Stimulated activated CD8-positive, alpha-beta memory T cell treated with anti-CD3 and anti-CD28 coated beads, Interleukin-2, amount 100 ng/mL, for 48 hours (primary cell): ENCODE data around the gene MARCKS.

ENCODE experiments used
- DNase-seq, 2 donors: peaks; one replicate each; pipeline ENCODE4 v3.0.0-alpha.2; 2020; ENCODE audit warnings: low read depth in 2 of 2

MARCKS gene, protein sequence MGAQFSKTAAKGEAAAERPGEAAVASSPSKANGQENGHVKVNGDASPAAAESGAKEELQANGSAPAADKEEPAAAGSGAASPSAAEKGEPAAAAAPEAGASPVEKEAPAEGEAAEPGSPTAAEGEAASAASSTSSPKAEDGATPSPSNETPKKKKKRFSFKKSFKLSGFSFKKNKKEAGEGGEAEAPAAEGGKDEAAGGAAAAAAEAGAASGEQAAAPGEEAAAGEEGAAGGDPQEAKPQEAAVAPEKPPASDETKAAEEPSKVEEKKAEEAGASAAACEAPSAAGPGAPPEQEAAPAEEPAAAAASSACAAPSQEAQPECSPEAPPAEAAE

DNA sequence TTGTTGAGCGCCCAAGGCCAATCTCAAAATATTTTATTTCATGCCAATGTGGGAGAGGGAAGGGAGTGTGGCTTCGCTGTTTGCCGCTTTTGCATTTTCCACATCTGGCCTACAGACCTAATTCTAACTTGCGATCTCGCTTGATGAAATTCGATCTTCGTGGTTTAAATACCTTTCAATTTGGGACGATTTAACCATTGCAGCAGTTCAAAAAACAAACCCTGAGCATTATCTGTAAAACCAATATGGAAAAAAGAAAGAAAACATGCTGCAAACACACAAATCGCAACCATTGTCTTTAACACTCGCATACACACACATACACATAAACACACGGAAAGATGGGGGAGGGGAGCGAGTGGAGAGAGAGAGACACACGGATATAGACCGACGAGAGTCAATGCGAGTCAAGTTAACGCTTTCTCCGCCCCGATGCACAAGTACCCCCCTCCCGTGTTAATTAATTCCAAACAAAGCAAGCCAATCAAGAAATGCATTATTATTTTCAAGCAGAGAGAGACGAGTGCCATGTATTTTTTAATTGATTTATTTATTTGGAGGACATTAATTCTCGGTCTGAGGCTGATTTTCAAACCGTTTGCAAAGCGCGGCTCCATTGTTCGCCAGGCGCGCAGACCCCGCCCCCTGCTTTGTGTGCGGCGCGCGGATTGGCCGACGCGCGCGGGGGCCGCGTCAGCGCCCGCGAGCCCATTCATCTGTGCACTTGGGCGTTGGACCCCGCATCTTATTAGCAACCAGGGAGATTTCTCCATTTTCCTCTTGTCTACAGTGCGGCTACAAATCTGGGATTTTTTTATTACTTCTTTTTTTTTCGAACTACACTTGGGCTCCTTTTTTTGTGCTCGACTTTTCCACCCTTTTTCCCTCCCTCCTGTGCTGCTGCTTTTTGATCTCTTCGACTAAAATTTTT is at the start of gene MARCKS:
Gene MARCKS (plus strand): TSS at position 721 of the 931 bp plus-strand sequence. CDS start 401 bp downstream, outside the sequence.
- DNase-seq = no peak

DNA sequence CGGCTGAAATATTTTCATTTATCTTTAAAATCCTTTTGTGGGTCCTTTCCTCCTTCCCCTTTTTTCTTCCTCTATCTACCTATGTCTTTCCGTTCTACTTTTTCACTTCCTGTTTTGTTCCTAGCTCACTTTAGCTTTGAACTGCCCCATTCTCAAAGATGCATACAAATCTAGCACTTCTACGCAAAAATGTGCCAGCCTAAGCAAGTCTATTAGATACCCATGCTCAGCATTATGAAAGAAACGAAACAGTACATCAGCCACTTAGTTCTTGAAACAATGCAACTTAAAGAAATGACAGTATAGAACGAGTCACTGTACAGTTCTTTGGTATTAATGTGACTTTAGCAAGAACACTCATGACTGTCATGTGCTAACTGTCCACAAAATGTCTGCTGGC is 47.3 kb upstream of the MARCKS start:
- DNase-seq = no peak

DNA sequence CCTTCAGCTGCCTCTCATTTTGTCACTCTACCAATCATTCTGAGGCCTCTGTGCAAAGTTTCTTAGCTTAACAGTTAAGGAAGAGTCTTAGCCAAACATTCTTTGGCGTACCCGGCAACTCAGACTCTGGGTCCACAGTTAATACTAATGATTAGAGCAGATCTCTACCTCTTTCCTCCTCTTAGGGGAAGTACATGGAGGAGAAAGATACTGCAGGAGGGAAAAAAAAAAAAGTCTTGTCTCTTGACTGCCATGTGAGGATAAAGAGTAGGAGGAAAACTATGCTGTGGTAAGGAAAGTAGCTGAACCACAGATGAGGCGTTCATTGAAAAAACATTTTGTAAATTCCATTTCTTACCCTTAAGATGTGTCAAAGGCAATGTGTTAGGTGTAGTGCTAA is 44.0 kb upstream of the MARCKS start:
- DNase-seq = no peak

DNA sequence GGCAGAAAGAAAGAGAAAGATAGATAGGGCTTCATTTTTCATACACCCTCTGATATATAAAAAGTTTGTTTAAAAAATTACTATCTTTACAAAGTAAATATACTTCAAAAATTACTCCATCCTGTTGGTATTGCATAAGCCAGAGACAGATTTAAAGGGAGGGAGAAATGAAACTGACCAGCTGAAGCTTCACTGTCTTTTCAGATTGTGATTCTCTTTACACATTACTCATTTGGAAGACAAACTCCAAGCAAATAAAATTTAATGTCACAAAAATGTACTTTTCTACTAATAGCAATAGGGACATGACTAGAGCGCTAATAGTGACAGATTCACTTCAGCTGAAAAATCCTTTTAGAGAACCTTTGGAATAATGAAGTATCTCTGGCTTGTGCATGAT is 38.6 kb upstream of the MARCKS start:
- DNase-seq = no peak

DNA sequence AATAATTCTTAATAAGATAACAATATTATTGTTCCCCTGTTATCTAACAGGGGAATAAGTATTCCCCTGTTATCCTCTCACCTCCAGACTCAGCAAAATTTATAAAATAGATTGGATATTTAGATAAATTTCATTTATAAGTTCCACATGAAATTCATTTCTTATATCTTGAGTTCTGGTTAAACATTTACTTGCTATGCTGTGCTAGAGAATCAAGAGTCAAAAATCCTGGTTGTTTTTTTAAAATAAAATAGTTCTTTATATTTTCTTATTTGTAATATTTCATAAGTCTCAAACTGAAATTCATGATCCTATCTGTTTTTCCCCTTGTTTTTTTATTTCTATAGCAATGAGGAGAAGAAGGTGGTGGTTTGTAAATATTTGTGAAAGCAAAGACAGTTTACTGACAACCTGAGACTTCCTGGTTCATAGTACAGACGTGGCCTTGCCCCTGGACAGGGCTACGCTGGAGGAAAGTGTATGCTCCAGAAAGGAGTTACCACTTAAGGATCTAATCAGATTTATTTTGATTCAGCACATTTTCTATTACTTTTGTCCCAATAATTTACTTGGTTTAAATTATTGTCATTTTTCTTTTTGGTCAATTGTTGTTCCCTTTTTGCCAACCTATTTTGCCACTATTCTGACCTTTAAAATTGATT is 37.8 kb upstream of the MARCKS start:
- no peak for DNase-seq

DNA sequence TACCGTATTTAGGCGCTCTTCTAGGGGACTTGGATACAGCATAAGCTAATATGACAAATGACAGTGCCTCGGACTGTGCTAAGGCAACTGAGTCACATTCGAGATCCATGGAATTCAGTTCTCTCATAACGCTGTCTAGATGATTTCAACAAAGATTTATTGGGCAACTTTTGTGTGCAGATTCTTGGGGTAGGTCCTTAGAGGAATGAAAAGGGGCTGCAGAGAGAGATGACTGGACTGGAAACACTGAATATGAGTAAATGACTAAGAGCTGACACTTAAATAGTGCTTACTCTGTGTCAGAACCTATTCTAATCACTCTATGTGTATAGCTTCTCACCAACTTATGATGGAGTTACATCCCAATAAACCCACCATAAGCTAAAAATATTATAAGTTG is 36.4 kb upstream of the MARCKS start:
- DNase-seq = no peak

DNA sequence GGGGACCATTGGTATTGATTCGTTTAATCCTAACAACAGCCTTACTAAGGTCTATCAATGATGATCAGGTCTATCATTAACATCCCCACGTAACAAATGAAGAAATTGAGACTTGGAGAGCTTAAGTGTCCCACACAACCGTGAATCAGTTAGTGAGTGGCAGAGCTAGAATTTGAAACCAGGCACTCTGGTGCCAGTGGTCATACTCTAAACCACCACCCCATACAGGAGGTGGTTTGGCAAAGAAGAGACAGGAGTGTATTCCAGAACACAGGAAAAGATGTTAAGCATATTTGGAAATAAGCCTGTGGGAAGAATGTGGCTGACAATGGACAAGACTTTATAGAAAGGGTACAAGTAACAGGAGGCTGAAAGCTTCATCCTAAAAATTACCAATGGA is 35.7 kb upstream of the MARCKS start:
- DNase-seq = no peak

DNA sequence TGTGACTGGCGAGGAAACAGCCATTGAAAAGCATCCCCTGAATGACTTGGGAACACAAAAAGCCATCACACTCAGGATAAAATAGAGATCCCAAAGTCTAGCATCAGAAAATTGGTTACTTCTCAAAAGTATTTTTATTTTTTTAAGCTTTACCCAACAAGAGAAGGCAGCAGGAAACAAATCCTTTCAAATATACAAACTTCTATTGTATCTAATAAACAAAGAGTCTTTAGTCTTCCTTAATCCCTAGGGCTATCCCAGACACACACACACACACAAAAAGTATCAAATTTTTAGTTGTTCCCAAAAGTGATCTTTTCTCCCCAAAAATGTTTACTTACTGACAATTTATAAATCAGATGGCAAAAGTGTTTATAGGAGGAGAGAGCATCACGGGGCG is 33.2 kb upstream of the MARCKS start:
- DNase-seq = no peak

DNA sequence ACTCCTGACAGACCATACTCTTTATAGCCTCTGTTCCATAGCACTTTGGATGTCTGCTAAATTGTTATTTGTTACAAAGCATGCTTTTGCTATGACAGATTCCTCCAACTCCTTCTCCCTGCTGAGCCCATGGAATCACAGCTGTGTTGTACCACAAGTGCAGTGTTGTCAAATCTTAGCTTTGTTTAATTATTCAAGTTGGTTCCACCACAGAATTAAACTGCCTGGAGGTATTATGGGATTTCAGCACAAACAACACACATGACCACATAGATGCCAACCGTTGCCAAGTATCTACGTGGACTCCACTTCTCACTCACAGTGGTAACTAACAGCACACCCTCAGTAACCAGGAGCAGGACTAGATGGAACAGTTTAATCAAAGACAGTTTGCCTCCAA is 32.7 kb upstream of the MARCKS start:
- DNase-seq = no peak

DNA sequence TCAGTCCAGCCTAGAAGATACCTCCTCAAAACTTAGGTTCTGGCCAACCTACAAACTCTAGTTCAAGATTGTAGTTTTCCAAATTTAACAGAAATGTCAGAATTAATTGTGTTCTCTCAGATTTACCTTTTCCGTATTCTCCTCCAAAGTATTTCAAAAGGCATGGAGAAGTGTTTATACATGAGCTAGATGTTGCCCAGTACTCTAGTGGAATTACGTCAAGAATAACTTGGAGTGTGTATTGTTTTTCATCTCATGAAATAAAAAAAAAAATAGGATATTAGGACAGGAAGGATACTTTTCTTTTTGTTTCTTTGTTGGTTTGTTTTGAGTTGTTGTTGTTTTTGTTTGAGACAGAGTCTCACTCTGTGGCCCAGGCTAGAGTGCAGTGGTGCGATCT is 32.3 kb upstream of the MARCKS start:
- no peak for DNase-seq

DNA sequence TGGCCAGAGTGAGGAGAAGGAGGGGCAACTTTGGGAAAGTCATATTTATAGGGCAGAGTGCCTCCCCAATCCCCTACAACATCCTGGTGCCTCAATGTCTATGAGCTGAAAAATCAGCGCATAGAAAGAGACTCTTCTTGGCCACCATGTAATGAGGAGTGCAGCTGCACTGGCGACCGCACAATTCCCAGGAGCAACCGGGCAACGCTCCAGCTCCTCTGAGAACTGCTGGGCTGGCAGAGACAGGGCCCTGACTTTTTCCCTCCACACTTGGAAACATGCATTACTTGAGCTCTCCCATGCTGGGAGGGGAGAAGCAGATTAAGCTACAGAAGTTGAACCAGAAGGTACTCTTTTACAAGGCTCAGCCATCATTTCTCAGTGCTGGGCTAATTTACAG is 31.4 kb upstream of the MARCKS start:
- DNase-seq = no peak

DNA sequence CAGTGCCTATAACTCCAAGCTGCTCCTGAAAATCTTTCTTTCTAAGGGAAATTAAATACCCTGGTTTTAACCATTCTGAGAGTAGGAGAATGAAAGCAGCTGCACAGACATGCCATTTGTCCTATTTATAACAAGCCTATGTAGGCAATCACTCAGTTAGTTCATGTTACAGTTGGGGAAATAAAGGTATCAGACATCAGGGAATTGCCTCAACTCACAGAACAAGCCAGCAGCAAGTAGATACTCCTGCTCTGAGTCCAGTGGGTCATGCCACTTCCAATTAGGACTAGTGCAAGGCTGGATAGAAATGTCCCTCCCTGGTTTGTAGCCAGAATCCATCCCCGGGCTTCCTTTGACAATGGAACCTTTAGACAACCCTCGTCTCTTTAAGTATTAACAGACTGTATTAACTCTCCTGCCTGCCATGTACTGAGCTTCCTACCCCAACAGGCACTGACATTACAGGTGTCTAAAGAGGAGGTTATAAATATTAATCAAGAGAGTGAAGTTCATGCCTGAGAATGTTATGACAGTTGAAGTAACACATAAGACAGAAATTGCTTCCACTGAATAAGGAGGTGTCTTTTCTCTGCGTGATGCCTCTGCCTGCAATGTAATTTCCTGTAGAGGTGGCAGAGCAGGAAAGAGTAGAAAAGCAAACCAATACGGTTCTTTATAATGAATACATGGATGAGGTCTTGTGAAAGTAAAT is 28.0 kb upstream of the MARCKS start:
- no peak for DNase-seq

DNA sequence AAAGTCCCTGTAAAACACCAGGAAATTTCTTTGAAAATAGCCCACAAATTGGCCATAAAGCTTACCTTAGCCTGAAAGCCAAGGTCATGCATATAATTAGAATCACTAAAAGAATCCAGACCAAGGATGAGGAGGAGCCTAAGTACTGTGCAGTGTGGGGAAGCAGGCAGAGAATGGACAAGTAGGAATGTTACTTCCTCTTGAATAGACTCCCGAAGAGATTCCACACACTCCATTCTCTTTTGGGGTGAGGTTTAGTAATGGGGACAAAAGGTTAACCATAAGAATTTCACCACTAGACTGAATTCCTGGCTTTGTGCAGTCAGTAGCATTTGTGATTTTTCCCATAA is 27.5 kb upstream of the MARCKS start:
- no peak for DNase-seq

DNA sequence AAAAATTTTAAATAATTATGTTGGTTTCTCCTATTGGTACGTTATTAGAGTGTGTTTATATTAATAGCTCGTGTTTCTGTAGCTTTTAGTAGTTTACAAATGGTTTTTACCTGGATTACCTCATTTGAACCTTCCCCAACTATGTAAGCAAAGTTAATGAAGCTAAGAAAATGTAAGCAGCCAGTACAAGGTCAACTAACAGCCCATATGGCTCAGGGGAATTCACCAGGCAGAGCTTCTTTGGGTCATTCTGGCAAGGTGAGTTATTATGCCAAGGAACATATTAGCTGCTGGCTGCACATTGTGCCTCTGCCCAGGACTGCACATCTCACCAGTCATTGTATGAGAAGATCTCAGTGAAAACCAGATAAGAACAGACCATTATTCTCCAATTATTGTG is 27.0 kb upstream of the MARCKS start:
- no peak for DNase-seq

DNA sequence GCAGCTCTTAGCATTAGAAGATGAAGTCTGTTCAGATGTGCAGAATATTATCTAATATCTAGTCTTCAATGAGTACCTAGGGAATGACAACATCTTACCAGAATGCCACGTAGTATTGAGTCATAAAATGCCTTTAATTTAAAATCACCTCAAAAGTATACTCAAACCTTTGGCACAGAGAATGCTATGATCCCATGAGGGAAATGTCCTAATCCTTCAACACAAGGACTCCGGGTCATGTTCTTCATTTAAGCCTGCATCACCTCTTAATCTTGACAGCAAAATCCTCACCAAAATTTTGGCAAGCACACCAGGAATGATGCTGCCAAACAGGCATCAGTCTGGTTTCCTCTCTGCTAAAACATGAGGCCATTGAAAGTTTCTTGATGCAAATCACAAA is 23.6 kb upstream of the MARCKS start:
- no peak for DNase-seq

DNA sequence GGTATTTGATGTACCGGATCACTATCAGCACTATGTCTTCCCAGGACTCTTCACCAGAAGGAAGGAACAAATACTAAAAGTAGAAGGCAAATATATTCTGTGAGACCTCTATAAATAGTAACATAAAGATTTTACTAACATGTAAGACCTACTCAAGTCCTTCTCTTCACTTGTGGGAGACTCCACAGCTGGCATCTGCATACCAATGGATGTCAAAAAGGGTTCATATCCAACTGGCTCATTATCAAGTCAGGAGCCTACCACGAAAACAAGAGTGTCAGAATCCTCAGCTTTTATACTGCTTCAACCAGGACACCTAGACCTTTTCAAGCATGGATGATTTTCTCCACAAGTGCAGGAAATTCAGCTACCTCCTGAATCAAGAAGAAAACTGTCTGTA is 20.0 kb upstream of the MARCKS start:
- no peak for DNase-seq

DNA sequence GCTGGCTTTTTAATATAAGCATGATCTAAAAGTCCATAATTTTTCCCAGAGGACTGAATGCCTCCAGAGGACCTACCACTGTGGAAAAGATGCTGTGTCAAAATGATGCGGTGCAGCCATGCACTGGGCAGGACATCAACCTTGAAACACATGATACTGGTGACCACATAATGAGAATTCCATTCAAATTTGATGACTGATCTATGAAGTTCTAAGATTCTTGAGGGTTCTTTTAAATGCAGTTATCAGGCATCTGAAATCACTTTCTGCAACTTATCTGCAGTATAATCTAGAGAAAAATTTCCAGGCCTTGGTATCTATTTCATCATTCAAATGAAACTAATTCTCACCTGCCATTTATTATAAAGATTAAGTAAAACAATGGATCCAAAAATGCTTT is 15.0 kb upstream of the MARCKS start:
- no peak for DNase-seq

DNA sequence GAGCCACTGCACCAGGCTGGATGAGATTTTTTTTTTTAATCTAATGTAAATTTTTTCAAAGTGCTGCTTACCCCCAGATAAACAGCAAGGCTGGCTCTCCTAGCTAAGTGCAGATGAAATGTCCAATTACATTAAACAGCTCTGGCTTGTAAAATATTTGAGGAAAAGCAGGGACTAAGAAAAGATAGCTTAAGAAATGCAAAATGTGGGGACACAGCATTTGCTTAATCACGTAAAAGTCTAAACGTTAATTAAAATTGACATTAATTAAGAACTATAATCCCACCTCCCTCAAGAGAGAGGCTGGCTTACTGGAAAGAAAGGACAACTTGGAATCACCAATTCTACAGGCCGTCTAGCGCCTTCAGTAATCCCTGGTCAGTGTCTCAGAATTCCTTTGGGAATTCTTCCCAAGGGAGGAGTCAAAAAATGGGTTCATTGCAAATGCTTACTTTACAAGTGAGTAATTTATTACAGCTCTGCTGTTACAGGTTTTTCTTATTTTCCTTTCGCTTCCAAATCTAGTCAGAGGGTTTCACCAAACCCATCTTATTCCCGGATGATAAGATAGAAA is 13.6 kb upstream of the MARCKS start:
- DNase-seq = no peak

DNA sequence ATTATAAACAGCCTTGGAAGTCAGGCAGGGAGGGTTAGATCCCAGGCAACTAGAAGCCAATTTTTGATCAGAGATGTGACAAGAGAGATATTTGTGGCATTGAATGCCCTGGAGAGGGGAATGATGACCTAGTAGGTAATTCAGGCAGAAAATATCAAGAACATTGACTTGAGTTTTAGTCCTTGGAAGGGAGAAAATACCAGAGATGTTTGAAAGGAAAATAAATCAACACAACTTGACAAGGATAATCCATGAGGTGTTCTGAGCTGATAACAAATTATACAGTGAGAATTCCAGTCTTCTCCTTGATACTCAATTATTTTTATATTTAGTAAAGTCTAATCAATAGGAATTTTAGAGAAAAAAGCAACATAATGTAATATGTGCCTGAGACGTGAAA is 10.6 kb upstream of the MARCKS start:
- DNase-seq = no peak

DNA sequence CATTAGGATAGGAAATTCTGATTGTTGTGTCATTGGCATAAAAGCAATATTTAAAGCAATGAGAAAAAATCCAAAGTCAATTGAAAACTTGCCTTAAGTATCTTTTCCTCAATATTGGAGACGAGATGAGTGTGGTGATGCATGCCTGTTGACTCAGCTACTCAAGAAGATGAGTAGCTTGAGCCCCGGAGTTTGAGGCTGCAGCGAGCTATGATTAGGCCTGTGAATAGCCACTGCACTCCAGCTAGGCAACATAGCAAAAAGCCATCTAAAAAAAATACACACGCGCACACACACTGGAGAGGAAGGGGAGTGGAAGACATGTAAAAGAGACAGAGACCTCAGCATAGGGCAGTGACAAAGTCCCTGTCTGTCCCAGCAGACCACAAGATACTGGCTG is 9.7 kb upstream of the MARCKS start:
- no peak for DNase-seq

DNA sequence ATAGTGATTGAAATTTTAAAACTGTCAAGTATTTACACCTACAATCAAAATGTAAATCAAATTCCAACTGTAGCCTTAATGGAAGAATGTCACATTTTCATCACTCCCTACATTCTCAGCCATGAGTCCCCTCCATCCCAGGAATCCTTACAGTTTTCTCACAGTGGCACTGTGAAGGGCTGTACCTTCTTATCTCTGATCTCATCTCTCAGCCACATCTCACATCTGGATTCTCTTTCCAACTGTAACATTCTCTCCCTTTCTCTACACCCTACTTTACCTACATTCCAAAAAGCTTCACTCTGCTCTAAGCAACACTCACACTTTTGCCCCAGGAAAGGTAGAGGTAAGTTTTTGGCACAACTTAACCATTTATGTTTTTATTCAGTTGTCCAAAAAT is 8.9 kb upstream of the MARCKS start:
- no peak for DNase-seq

DNA sequence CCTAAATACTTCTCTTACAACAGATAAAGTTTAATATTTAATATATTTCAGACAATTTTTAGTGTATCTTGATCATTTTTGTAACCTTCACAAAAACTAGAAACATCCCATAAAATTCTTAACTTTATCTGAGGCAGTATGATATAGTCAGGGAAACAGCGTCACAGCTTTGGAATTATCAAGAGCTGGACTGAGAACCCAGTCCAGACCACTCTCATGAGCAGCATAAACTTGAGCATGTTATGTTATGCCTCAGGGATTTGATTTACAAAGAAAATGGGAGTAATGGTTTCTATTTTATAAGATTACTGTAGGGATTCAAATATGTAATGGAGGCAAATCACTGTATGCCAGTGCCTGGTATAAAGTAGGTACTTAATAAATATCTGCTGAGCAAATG is 8.3 kb upstream of the MARCKS start:
- no peak for DNase-seq
